ENCODE results near the gene CCDC93. TPM values are rescaled to one million over a fixed set of nuclear protein-coding genes. Genes with fewer than 3 reads are reported as not detected.

CCDC93 gene
- total RNA-seq, 1 donor from 2014 or later = 63.4 TPM

GRCh38 chr2:118032169-118033013 lies 18.5 kb upstream of the CCDC93 start:
- DNase-seq (ENCODE audit: low spot score, unreplicated experiment) = no peak
- Mint-ChIP-seq H3K4me3 (ENCODE audit: low read depth) (no peak overlapping the region), H3K27me3 (peaks cover 21% of the 10 kb centered on the region)

GRCh38 chr2:118031566-118031965 lies 17.7 kb upstream of the CCDC93 start:
- Mint-ChIP-seq H3K4me3 (ENCODE audit: low read depth) (no peak overlapping the region), H3K4me1 (ENCODE audit: low read depth) (peaks cover 1% of the 10 kb centered on the region), H3K27ac (no peak overlapping the region), H3K27me3 (peaks cover 20% of the 10 kb centered on the region), H3K36me3 (ENCODE audit: insufficient read depth) (no peaks in the 10 kb centered on the region), H3K9me3 (ENCODE audit: low read depth) (peaks cover 9% of the 10 kb centered on the region)
- no peak for TF ChIP-seq CTCF (IDR thresholded peaks at IDR 0.05; ENCODE audit: unreplicated experiment)
- DNase-seq (ENCODE audit: low spot score, unreplicated experiment) = no peak

More at GRCh38 chr2:118032169-118033013, 18.5 kb upstream of the CCDC93 start:
- Mint-ChIP-seq H3K4me1 (ENCODE audit: low read depth) (peaks cover 1% of the 10 kb centered on the region), H3K36me3 (ENCODE audit: insufficient read depth) (no peaks in the 10 kb centered on the region), H3K27ac (no peak overlapping the region), H3K9me3 (ENCODE audit: low read depth) (peaks cover 11% of the 10 kb centered on the region)
- TF ChIP-seq CTCF (IDR thresholded peaks at IDR 0.05; ENCODE audit: unreplicated experiment) = peak; percentile 87

DNA sequence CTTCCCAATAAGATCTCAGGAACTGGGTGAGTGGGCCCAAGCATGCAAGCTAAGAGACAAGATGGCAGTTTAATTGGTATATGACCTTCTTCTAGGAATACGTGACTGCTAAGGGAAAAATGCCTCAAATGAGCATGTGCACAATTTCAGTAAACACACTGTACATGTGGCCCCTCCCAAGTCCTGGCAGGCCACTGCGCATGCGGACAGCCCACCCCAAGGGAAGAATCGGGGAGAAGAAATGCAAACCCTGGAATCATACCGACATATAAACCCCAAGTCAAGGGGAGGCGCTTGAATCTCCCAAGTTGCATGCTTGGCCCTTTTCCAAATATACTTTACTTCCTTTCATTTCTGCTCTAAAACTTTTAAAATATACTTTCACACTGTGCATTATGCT lies 15.2 kb upstream of the CCDC93 start:
- Mint-ChIP-seq H3K36me3 (ENCODE audit: insufficient read depth) (no peaks in the 10 kb centered on the region), H3K27me3 (peaks cover 21% of the 10 kb centered on the region), H3K27ac (no peak overlapping the region), H3K4me3 (ENCODE audit: low read depth) (no peak overlapping the region), H3K9me3 (ENCODE audit: low read depth) (no peaks in the 10 kb centered on the region), H3K4me1 (ENCODE audit: low read depth) (peaks cover 1% of the 10 kb centered on the region)
- no peak for TF ChIP-seq CTCF (IDR thresholded peaks at IDR 0.05; ENCODE audit: unreplicated experiment)
- DNase-seq (ENCODE audit: low spot score, unreplicated experiment) = no peak

DNA sequence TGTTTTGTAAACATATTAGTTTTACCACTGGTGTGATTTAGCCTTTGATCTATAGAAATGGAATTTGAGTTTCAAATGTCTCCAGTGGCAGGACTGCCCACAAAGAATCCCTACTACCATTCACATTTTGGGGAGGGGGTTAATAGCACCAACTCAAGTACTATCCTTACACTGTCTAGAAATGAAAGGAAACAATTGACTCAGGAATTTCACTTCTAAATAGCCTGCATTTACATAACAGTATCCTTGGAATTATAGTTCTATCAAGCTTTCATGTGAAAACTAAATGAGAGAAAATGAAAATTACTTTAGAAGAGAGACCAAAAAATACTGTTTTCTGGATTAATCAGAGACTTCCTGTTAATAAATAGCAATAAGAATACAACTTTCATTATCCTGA lies 7.5 kb upstream of the CCDC93 start:
- Mint-ChIP-seq H3K27ac (no peak overlapping the region), H3K36me3 (ENCODE audit: insufficient read depth) (no peaks in the 10 kb centered on the region), H3K4me3 (ENCODE audit: low read depth) (no peak overlapping the region), H3K27me3 (peaks cover 25% of the 10 kb centered on the region), H3K9me3 (ENCODE audit: low read depth) (no peaks in the 10 kb centered on the region), H3K4me1 (ENCODE audit: low read depth) (no peaks in the 10 kb centered on the region)
- TF ChIP-seq CTCF (IDR thresholded peaks at IDR 0.05; ENCODE audit: unreplicated experiment) = no peak
- no peak for DNase-seq (ENCODE audit: low spot score, unreplicated experiment)

GRCh38 chr2:118019821-118020220 lies 6.0 kb upstream of the CCDC93 start:
- Mint-ChIP-seq H3K4me3 (ENCODE audit: low read depth) (no peak overlapping the region), H3K27ac (no peak overlapping the region), H3K36me3 (ENCODE audit: insufficient read depth) (no peaks in the 10 kb centered on the region), H3K4me1 (ENCODE audit: low read depth) (peaks cover under 1% of the 10 kb centered on the region), H3K9me3 (ENCODE audit: low read depth) (no peaks in the 10 kb centered on the region), H3K27me3 (peaks cover 39% of the 10 kb centered on the region)
- no peak for DNase-seq (ENCODE audit: low spot score, unreplicated experiment)
- TF ChIP-seq CTCF (IDR thresholded peaks at IDR 0.05; ENCODE audit: unreplicated experiment) = no peak

Measured in progenitor cell of endocrine pancreas (in vitro differentiated cells).